ENCODE measurements around the gene INA.

GRCh38 chr10:103333934-103334520 lies 57.1 kb downstream of the INA start:
- TF ChIP-seq CTCF (IDR thresholded peaks at IDR 0.05): peak in 5 of 6 experiments; percentile 28 to 59 (median 44)
- no peak for TF ChIP-seq POLR2A (IDR thresholded peaks at IDR 0.05)
